ENCODE data around the gene DGKI. TPM values are rescaled to one million over a fixed set of nuclear protein-coding genes. Genes with fewer than 3 reads are reported as not detected.
"Not testable (repeated sequence)": the region's sequence is repeated elsewhere in the genome, so short reads cannot be mapped to it uniquely, and the experiment has no call there.

Gene DGKI
- total RNA-seq, 1 donor from 2014 or later: 0.69 TPM

DNA sequence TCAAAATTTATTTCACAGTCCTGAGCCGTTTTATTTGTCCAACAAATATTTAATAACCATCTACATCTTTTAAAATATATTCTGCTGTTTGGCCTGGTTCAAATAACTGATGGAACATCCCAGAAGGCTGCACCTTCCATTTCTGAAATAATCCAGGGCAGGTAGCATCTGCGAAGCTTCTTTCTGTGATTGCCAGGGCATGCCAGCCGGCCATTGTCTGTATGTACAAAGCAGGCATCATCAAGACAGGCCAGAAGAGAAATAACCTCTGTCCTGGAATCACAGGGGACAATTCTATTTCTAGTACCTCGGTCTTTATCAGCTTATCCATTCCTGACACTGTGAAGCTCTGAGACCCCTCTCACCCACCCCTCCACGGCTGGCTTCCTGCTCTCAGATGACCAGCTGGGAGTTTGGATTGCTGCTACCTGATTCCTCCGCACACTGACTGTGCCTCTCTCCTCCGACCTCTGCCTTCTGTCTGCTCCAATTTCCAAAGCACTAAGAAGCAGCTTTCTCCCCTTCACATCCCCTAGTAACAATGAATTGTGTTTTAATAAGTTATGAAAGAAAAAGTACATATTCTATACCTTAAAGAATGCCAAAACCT, 8.0 kb downstream of the DGKI start:
- no peak overlapping the region for H3K27ac Mint-ChIP-seq (ENCODE audit: unreplicated experiment)
- DNase-seq (ENCODE audit: low spot score): no peak
- no peaks in the 10 kb centered on the region for H3K9me3 Mint-ChIP-seq (ENCODE audit: unreplicated experiment)
- TF ChIP-seq, protein P1, sequence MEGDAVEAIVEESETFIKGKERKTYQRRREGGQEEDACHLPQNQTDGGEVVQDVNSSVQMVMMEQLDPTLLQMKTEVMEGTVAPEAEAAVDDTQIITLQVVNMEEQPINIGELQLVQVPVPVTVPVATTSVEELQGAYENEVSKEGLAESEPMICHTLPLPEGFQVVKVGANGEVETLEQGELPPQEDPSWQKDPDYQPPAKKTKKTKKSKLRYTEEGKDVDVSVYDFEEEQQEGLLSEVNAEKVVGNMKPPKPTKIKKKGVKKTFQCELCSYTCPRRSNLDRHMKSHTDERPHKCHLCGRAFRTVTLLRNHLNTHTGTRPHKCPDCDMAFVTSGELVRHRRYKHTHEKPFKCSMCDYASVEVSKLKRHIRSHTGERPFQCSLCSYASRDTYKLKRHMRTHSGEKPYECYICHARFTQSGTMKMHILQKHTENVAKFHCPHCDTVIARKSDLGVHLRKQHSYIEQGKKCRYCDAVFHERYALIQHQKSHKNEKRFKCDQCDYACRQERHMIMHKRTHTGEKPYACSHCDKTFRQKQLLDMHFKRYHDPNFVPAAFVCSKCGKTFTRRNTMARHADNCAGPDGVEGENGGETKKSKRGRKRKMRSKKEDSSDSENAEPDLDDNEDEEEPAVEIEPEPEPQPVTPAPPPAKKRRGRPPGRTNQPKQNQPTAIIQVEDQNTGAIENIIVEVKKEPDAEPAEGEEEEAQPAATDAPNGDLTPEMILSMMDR (IDR thresholded peaks at IDR 0.05; ENCODE audit: unreplicated experiment): no peak
- H3K4me3 Mint-ChIP-seq (ENCODE audit: unreplicated experiment): no peak overlapping the region
- no peaks in the 10 kb centered on the region for H3K27me3 Mint-ChIP-seq (ENCODE audit: unreplicated experiment)
- peaks cover 7% of the 10 kb centered on the region for H3K4me1 Mint-ChIP-seq (ENCODE audit: unreplicated experiment)
- no peaks in the 10 kb centered on the region for H3K36me3 Mint-ChIP-seq (ENCODE audit: low read depth, unreplicated experiment)

DNA sequence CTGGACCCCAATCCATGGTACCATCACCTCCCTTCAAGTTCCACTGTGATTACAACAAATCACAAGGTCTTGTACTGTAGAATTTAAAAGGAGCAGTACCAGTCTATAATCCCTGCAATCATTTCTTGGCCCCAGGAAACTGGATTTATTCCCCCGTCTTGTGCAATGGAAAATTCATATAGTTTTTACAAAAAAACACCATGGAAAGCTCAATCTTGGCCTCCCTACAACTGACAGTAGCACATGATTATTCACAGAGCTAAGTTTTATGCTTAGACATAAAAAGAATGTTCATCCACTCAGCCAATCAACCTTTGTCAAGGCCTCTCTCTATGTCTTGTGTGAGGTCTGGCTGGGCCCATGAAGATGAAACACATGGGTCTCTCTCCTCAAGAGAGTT, 10.2 kb downstream of the DGKI start:
- DNase-seq (ENCODE audit: low spot score): no peak
- Mint-ChIP-seq H3K27me3 (ENCODE audit: unreplicated experiment) (no peaks in the 10 kb centered on the region), H3K9me3 (ENCODE audit: unreplicated experiment) (peaks cover 9% of the 10 kb centered on the region), H3K4me1 (ENCODE audit: unreplicated experiment) (peaks cover 7% of the 10 kb centered on the region), H3K4me3 (ENCODE audit: unreplicated experiment) (no peak overlapping the region), H3K36me3 (ENCODE audit: low read depth, unreplicated experiment) (no peaks in the 10 kb centered on the region), H3K27ac (ENCODE audit: unreplicated experiment) (no peak overlapping the region)
- TF ChIP-seq, protein P1 (IDR thresholded peaks at IDR 0.05; ENCODE audit: unreplicated experiment): no peak

DNA sequence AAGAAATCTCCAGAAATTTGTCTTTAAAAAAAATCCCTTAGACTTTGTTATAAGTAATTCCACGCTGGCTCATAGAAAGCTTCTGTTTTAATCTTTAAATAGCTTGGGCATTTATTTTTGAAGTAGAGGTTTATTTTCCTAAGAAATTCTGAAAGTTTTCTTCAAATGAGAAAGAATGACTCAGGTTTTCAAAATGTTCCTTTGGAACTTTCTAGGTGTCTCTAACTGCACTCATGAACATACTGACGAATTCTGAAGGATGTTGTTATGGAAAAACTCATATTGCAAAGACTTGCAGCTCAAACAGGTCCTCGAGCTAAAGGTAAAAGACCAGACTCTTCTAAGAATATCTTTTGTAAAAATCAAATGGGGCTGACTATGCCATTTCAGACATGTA, 10.7 kb downstream of the DGKI start:
- Mint-ChIP-seq H3K27ac (ENCODE audit: unreplicated experiment) (no peak overlapping the region), H3K4me3 (ENCODE audit: unreplicated experiment) (no peak overlapping the region), H3K4me1 (ENCODE audit: unreplicated experiment) (peaks cover 7% of the 10 kb centered on the region), H3K27me3 (ENCODE audit: unreplicated experiment) (no peaks in the 10 kb centered on the region), H3K9me3 (ENCODE audit: unreplicated experiment) (peaks cover 12% of the 10 kb centered on the region), H3K36me3 (ENCODE audit: low read depth, unreplicated experiment) (peaks cover 2% of the 10 kb centered on the region)
- TF ChIP-seq, protein P1 (IDR thresholded peaks at IDR 0.05; ENCODE audit: unreplicated experiment): no peak
- no peak for DNase-seq (ENCODE audit: low spot score)

DNA sequence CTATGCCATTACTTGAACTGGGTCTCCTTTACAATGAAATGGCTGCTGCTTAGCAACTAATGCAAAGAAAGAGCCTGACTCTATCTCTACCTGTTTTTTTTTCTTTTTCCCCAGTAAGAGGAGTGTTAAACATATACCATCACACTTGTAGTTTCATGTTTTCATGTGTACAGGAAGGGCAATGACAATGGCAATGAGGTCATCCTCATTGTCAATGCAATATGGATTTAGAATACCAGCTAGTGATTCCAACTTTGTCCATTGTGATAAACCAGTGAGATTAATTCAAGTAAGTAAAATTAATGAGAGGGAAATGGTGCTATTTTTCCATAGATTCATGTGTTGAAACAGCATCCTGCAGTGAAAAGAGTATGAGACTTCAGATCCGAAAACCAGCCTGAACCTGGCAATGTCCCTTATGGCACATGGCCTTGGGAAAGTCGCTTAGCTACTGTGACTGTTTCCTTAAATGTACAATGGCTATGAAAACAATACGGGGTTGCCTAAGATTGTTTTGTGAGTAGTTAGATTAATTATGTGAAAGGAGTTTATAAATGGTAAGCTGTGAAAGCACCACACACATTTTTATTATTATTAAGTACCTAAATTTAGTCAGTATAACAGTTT, 11.2 kb downstream of the DGKI start:
- DNase-seq (ENCODE audit: low spot score): no peak
- Mint-ChIP-seq H3K4me3 (ENCODE audit: unreplicated experiment) (no peak overlapping the region), H3K36me3 (ENCODE audit: low read depth, unreplicated experiment) (peaks cover 7% of the 10 kb centered on the region), H3K27ac (ENCODE audit: unreplicated experiment) (no peak overlapping the region), H3K27me3 (ENCODE audit: unreplicated experiment) (no peaks in the 10 kb centered on the region), H3K4me1 (ENCODE audit: unreplicated experiment) (peaks cover 7% of the 10 kb centered on the region), H3K9me3 (ENCODE audit: unreplicated experiment) (peaks cover 16% of the 10 kb centered on the region)
- TF ChIP-seq, protein P1 (IDR thresholded peaks at IDR 0.05; ENCODE audit: unreplicated experiment): no peak

DNA sequence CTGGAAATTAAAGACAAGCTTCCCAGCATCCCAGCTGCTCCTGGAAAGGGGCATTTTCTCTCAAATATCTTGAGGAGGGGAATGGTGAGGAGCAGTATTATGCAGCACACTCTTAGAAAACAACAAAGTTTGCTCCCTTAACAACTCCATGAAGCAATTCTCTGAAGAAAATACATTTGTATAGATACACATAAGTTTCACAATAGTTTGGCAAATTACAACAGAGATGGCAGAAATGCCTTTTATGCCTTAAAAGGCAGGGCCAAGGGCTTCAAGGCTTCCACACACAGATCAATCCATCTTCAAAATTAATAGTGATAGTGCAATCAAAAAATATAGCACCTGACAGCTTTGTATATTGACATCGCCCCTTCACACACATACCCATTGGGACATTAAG, 12.2 kb downstream of the DGKI start:
- H3K4me3 Mint-ChIP-seq (ENCODE audit: unreplicated experiment): no peak overlapping the region
- peaks cover 3% of the 10 kb centered on the region for H3K4me1 Mint-ChIP-seq (ENCODE audit: unreplicated experiment)
- H3K27me3 Mint-ChIP-seq (ENCODE audit: unreplicated experiment): no peaks in the 10 kb centered on the region
- peaks cover 19% of the 10 kb centered on the region for H3K9me3 Mint-ChIP-seq (ENCODE audit: unreplicated experiment)
- no peak overlapping the region for H3K27ac Mint-ChIP-seq (ENCODE audit: unreplicated experiment)
- TF ChIP-seq, protein P1 (IDR thresholded peaks at IDR 0.05; ENCODE audit: unreplicated experiment): no peak
- peaks cover 10% of the 10 kb centered on the region for H3K36me3 Mint-ChIP-seq (ENCODE audit: low read depth, unreplicated experiment)
- no peak for DNase-seq (ENCODE audit: low spot score)

DNA sequence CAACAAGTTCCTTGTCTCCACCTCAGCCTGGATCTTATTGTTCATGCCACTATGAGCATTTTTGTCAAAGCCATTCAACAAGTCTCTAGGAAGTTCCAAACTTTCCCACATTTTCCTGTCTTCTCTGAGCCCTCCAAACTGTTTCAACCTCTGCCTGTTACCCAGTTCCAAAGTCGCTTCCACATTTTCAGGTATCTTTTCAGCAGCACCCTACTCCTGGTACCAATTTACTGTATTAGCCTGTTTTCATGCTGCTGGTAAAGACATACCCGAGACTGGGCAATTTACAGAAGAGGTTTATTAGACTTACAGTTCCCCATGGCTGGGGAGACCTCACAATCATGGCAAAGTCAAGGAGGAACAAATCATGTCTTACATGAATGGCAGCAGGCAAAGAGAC, 13.8 kb downstream of the DGKI start:
- H3K9me3 Mint-ChIP-seq (ENCODE audit: unreplicated experiment): peaks cover 19% of the 10 kb centered on the region
- DNase-seq (ENCODE audit: low spot score); H3K36me3 Mint-ChIP-seq (ENCODE audit: low read depth, unreplicated experiment); H3K27me3 Mint-ChIP-seq (ENCODE audit: unreplicated experiment); H3K4me3 Mint-ChIP-seq (ENCODE audit: unreplicated experiment); H3K4me1 Mint-ChIP-seq (ENCODE audit: unreplicated experiment); H3K27ac Mint-ChIP-seq (ENCODE audit: unreplicated experiment): not testable (repeated sequence)

All from endothelial cell (in vitro differentiated cells).